ENCODE data around the gene HMGCL. TPM values are rescaled to one million over a fixed set of nuclear protein-coding genes. Genes with fewer than 3 reads are reported as not detected.
A peak's percentile ranks its signal among the peaks of the same experiment; 100 is the strongest.

Gene HMGCL
- total and polyA plus RNA-seq, 2 of the 13 experiments (the other 11 are each of a cell fraction or from before 2014, with no cell fraction given), result 21.3 to 41.4 TPM

GRCh38 chr1:23790696-23791515 lies 34.3 kb downstream of the HMGCL start, which contains the start of gene LYPLA2 (continued):
- no peak for TF ChIP-seq USF2 (IDR thresholded peaks at IDR 0.05; ENCODE audit: low read depth, low read length)
- no peak for TF ChIP-seq USF2 (CRISPR knock-in tag; IDR thresholded peaks at IDR 0.05; ENCODE audit: borderline replicate concordance)
- peak; percentile 89 for TF ChIP-seq SIN3A (IDR thresholded peaks at IDR 0.05; ENCODE audit: borderline replicate concordance, low read depth, low read length)
- TF ChIP-seq EP300 (IDR thresholded peaks at IDR 0.05; ENCODE audit: low read depth in 2 of 2, low read length in 2 of 2), result no peak
- no peak for TF ChIP-seq EP300 (CRISPR knock-in tag; IDR thresholded peaks at IDR 0.05; ENCODE audit: borderline replicate concordance)
- no peak for TF ChIP-seq ZNF749 (CRISPR knock-in tag; IDR thresholded peaks at IDR 0.05; ENCODE audit: borderline replicate concordance)
- no peak for TF ChIP-seq ZNF546 (CRISPR knock-in tag; conservative IDR thresholded peaks at IDR 0.05)
- peak; percentile 22; the same call in 1 of the 2 replicates for TF ChIP-seq CREB1 (IDR thresholded peaks at IDR 0.05)
- TF ChIP-seq CREB1 (CRISPR knock-in tag; IDR thresholded peaks at IDR 0.05), result peak; percentile 83
- TF ChIP-seq ZNF784 (CRISPR knock-in tag; IDR thresholded peaks at IDR 0.05; ENCODE audit: borderline replicate concordance), result no peak
- TF ChIP-seq TEAD3 (CRISPR knock-in tag; optimal IDR thresholded peaks at IDR 0.05; ENCODE audit: borderline replicate concordance), result peak; percentile 43
- no peak for TF ChIP-seq ATM (IDR thresholded peaks at IDR 0.05; ENCODE audit: borderline replicate concordance)
- no peak for TF ChIP-seq GRHL1 (CRISPR knock-in tag; conservative IDR thresholded peaks at IDR 0.05)
- TF ChIP-seq ZSCAN22 (CRISPR knock-in tag; IDR thresholded peaks at IDR 0.05), result no peak
- no peak for TF ChIP-seq ZNF570 (CRISPR knock-in tag; IDR thresholded peaks at IDR 0.05; ENCODE audit: borderline replicate concordance)
- no peak for TF ChIP-seq GLMP (CRISPR knock-in tag; IDR thresholded peaks at IDR 0.05; ENCODE audit: borderline replicate concordance)
- peak; percentile 78 for TF ChIP-seq RBFOX2 (IDR thresholded peaks at IDR 0.05; ENCODE audit: low read depth, low read length)
- TF ChIP-seq PHF21A (CRISPR knock-in tag; IDR thresholded peaks at IDR 0.05), result no peak
- no peak for TF ChIP-seq ZSCAN29 (CRISPR knock-in tag; conservative IDR thresholded peaks at IDR 0.05)
- no peak for TF ChIP-seq ZNF331 (CRISPR knock-in tag; IDR thresholded peaks at IDR 0.05)
- TF ChIP-seq ZNF558 (CRISPR knock-in tag; IDR thresholded peaks at IDR 0.05; ENCODE audit: borderline replicate concordance), result no peak
- no peak for TF ChIP-seq PRMT3 (CRISPR knock-in tag; IDR thresholded peaks at IDR 0.05; ENCODE audit: borderline replicate concordance, low read depth)
- TF ChIP-seq ZNF619 (CRISPR knock-in tag; IDR thresholded peaks at IDR 0.05), result no peak
- TF ChIP-seq GATA4 (IDR thresholded peaks at IDR 0.05; ENCODE audit: borderline replicate concordance, low read depth), result peak; percentile 51; the same call in 1 of the 2 replicates
- TF ChIP-seq ELF4 (CRISPR knock-in tag; IDR thresholded peaks at IDR 0.05; ENCODE audit: borderline replicate concordance), result peak; percentile 79; the same call in 1 of the 2 replicates
